ENCODE data around the gene KRT76. TPM values are rescaled to one million over a fixed set of nuclear protein-coding genes. Genes with fewer than 3 reads are reported as not detected.

Gene KRT76
- total RNA-seq, 1 donor from 2014 or later = not detected

- TF ChIP-seq, protein P1, sequence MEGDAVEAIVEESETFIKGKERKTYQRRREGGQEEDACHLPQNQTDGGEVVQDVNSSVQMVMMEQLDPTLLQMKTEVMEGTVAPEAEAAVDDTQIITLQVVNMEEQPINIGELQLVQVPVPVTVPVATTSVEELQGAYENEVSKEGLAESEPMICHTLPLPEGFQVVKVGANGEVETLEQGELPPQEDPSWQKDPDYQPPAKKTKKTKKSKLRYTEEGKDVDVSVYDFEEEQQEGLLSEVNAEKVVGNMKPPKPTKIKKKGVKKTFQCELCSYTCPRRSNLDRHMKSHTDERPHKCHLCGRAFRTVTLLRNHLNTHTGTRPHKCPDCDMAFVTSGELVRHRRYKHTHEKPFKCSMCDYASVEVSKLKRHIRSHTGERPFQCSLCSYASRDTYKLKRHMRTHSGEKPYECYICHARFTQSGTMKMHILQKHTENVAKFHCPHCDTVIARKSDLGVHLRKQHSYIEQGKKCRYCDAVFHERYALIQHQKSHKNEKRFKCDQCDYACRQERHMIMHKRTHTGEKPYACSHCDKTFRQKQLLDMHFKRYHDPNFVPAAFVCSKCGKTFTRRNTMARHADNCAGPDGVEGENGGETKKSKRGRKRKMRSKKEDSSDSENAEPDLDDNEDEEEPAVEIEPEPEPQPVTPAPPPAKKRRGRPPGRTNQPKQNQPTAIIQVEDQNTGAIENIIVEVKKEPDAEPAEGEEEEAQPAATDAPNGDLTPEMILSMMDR (IDR thresholded peaks at IDR 0.05; ENCODE audit: unreplicated experiment) = no peak
- Mint-ChIP-seq H3K4me1 (no peaks in the 10 kb centered on the region), H3K36me3 (no peaks in the 10 kb centered on the region), H3K27ac (no peak overlapping the region), H3K4me3 (no peak overlapping the region), H3K27me3 (ENCODE audit: low read depth) (peaks cover 68% of the 10 kb centered on the region), H3K9me3 (no peaks in the 10 kb centered on the region)
- no peak for DNase-seq (ENCODE audit: low spot score in 2 of 2, unreplicated experiment in 2 of 2)
These were observed 34.2 kb downstream of the KRT76 start for GRCh38 chr12:52742822-52743457.

DNA sequence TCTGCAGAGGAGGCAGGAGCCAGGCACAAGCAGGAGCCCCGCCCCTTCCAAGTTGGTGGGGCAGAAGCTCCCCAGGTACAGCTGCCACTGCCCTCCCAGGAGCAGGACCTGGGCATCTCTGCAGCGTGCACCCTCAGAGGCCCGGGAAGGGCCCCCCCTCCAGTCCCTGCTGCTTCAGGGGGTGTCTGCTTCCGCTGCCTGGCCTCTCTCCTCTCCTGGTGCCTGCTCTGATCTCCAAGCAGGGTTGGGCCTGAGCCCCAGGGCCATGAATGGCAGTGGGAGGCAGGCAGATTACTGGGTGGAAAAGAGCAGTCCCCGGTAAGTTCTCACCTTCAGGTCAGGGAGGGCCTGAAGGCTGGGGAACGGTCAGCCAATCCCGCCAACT lies 35.0 kb downstream of the KRT76 start:
- Mint-ChIP-seq H3K4me1 (no peaks in the 10 kb centered on the region), H3K9me3 (no peaks in the 10 kb centered on the region), H3K27ac (no peak overlapping the region), H3K27me3 (ENCODE audit: low read depth) (peaks cover 62% of the 10 kb centered on the region), H3K36me3 (no peaks in the 10 kb centered on the region), H3K4me3 (no peak overlapping the region)
- DNase-seq (ENCODE audit: low spot score in 2 of 2, unreplicated experiment in 2 of 2) = no peak
- TF ChIP-seq, protein P1 (IDR thresholded peaks at IDR 0.05; ENCODE audit: unreplicated experiment) = no peak

GRCh38 chr12:52741375-52742195 lies 35.6 kb downstream of the KRT76 start:
- no peaks in the 10 kb centered on the region for H3K9me3 Mint-ChIP-seq
- no peak overlapping the region for H3K27ac Mint-ChIP-seq
- H3K36me3 Mint-ChIP-seq = no peaks in the 10 kb centered on the region
- H3K4me3 Mint-ChIP-seq = no peak overlapping the region
- peak; percentile 67 to 88 for DNase-seq (ENCODE audit: low spot score in 2 of 2, unreplicated experiment in 2 of 2)
- TF ChIP-seq, protein P1 (IDR thresholded peaks at IDR 0.05; ENCODE audit: unreplicated experiment) = no peak
- H3K27me3 Mint-ChIP-seq (ENCODE audit: low read depth) = peaks cover 63% of the 10 kb centered on the region
- no peaks in the 10 kb centered on the region for H3K4me1 Mint-ChIP-seq

DNA sequence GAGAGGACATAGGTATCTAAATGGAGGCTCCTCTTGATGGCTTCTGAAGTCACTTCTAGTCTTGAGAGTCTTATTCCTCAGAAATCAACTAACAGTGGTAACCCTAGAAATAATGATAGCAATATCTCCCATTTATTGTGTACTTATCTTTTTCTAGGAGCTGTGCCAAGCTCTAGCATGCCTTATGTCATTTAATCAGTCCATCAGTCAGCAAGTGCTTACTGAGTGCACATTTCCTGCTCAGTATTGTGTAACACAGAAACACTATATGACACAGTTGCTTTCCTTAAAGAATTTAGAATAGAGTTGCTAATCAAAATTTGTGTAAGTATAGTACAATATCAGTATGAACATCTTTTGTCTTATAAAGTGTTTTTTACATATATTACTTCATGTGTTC lies 36.6 kb downstream of the KRT76 start:
- H3K27me3 Mint-ChIP-seq (ENCODE audit: low read depth) = peaks cover 63% of the 10 kb centered on the region
- no peak for DNase-seq (ENCODE audit: low spot score in 2 of 2, unreplicated experiment in 2 of 2)
- no peaks in the 10 kb centered on the region for H3K4me1 Mint-ChIP-seq
- H3K36me3 Mint-ChIP-seq = no peaks in the 10 kb centered on the region
- TF ChIP-seq, protein P1 (IDR thresholded peaks at IDR 0.05; ENCODE audit: unreplicated experiment) = no peak
- no peak overlapping the region for H3K4me3 Mint-ChIP-seq
- no peak overlapping the region for H3K27ac Mint-ChIP-seq
- no peaks in the 10 kb centered on the region for H3K9me3 Mint-ChIP-seq

DNA sequence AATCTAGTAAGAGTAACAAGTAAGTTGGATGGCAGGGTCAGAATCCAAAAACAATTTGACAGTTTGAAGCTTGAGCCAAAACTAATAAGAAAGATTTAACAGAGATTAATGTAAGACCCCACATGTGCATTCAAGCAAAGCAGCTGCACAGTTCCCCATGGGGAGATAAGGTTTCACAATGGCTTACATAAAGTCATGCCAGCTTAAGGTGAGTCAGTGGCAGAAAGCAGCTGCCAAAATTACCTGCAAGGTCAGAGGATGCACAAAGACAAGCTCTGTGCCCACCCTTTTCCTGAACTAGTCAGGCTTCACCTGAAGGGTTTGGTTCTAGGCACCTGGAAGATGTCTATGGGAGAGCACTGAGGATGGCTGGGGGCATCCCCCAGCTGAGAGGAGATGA lies 37.2 kb downstream of the KRT76 start:
- Mint-ChIP-seq H3K9me3 (no peaks in the 10 kb centered on the region), H3K4me1 (no peaks in the 10 kb centered on the region), H3K4me3 (no peak overlapping the region), H3K27ac (no peak overlapping the region), H3K27me3 (ENCODE audit: low read depth) (peaks cover 63% of the 10 kb centered on the region), H3K36me3 (no peaks in the 10 kb centered on the region)
- TF ChIP-seq, protein P1 (IDR thresholded peaks at IDR 0.05; ENCODE audit: unreplicated experiment) = no peak
- DNase-seq (ENCODE audit: low spot score in 2 of 2, unreplicated experiment in 2 of 2) = no peak
